SK-N-MC (cell line): ENCODE results near the gene TMEM164.

Source experiments
- EZH2 ChIP-seq: fragments of 200-600 bp; sonication (generic); IDR thresholded peaks from one replicate; pipeline ENCODE4 v1.6.1; 2017; ENCODE audit warnings: antibody characterized with exemption
- FOXP2 ChIP-seq: optimal IDR thresholded peaks from 2 replicates; pipeline ENCODE3; 2011; ENCODE audit warnings: mild to moderate bottlenecking, moderate library complexity; ENCODE audit not compliant: insufficient read depth; ENCODE audit errors: extremely low read length, control extremely low read depth
- POLR2AphosphoS5 ChIP-seq: IDR thresholded peaks from 2 replicates; pipeline ENCODE4 v1.6.1; 2012; ENCODE audit warnings: mild to moderate bottlenecking, low read depth, low read length, borderline replicate concordance

DNA sequence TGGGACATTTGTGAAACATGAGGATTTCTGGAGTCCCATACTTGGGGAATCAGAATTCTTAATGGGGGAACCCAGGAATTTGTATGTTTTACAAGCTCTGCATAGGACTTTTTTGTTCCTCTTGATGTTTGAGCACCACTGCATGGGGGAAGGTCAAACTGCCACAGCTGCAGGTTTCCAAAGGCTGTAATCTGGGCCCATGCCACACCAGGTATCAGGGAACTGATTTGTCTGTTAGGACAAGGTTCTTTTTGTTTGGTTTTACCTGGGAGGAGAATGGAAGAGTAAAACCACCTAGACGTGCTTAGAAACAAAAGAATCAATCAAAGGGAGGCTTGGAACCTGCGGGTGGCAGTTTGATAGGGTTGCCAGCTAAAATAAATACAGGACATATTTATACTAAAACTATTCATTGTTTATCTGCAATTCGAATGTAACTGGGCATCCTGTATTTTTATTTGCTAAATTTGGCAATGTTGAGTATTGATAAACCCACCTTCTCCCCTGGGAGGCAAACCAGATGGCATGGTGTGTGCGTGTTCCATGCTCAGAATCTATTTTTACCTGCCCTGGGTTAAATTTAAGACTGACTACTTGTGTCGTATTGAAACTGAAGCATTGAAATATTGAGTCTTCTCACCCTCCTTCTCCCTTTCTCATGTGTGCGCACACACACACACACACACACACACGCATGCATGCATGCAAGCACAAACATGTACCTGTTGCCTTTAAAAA, 63.7 kb downstream of the TMEM164 start:
- TF ChIP-seq EZH2: no peak
- no peak for TF ChIP-seq POLR2AphosphoS5
- no peak for TF ChIP-seq FOXP2
